Stimulated activated CD4-positive, alpha-beta T cell treated with anti-CD3 and anti-CD28 coated beads, Interleukin-4, amount 100 ng/mL, for 48 hours (primary cell): Measurements from ENCODE around the gene OSBPL5.
"Not testable (repeated sequence)": the region's sequence is repeated elsewhere in the genome, so short reads cannot be mapped to it uniquely, and the experiment has no call there.

Source experiments
- DNase-seq, 2 donors: peaks; one replicate each; pipeline ENCODE4 v3.0.0-alpha.2; 2020; ENCODE audit warnings: low read depth in 2 of 2

The OSBPL5 gene

DNA sequence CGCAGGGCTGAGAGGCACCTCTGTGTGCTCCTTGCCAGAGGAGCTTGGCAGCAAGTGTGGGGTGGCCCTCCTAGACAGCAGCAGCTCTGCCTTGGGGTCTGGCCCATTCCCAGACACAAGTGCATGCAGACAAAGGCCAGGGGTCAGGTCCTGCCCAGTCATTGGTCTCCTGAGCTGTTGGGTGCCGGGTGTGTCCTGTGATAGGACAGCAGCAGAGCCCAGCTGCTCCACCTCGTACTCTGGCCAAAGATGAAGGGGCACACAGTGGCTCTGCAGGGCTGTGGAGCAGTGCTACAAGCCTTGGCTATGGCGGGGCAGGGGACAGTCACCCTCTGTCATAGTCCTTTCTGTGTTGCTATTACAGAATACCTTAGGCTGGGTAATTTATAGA lies 17.3 kb upstream of the OSBPL5 start:
- no peak for DNase-seq

GRCh38 chr11:3181725-3182461 lies 16.8 kb upstream of the OSBPL5 start:
- DNase-seq = no peak

- DNase-seq = no peak
These were observed 15.8 kb upstream of the OSBPL5 start for GRCh38 chr11:3180869-3181268.

- DNase-seq = no peak
These were observed 13.2 kb upstream of the OSBPL5 start for GRCh38 chr11:3178349-3178748.

GRCh38 chr11:3177931-3178330 lies 12.8 kb upstream of the OSBPL5 start:
- no peak for DNase-seq

DNA sequence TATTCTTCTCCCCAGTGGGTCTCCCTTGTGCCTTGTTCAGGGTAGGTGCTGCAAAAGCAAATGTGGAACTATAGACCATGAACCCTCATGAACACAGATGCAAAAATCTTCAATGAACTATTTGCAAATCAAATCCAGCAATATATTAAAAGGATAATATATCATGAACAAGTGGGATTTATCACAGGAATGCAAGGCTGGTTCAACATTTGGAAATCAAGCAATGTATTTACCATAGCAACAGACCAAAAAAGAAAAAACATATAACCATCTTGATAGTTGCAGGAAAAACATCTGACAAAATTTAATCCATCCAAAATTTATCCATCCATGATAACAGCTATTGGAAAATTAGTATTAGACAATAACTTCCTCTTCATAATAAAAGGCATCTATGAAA lies 11.4 kb upstream of the OSBPL5 start:
- DNase-seq = no peak

DNA sequence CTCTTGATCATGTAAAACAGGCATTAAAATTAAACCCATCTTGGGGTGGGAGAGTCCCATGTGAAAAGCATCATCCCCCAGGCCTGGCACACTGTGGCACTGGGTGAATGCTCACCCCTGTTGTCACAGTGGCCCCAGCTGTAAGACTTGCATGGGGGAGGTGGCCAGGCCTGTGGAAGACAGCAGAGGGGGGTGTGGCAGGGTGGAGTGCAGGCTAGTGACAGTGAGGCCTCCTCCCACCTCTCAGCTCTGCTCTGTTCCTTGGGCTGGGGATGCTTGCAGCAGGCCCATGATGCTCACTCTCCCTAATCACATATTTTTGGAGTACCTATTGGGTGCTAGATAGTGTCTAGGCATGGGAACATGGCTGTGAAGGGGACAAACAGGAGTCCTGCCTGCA lies 10.1 kb upstream of the OSBPL5 start:
- DNase-seq = no peak

GRCh38 chr11:3174387-3174786 lies 9.3 kb upstream of the OSBPL5 start:
- DNase-seq = no peak

- no peak for DNase-seq
These were observed 8.7 kb upstream of the OSBPL5 start for GRCh38 chr11:3173795-3174194.

DNA sequence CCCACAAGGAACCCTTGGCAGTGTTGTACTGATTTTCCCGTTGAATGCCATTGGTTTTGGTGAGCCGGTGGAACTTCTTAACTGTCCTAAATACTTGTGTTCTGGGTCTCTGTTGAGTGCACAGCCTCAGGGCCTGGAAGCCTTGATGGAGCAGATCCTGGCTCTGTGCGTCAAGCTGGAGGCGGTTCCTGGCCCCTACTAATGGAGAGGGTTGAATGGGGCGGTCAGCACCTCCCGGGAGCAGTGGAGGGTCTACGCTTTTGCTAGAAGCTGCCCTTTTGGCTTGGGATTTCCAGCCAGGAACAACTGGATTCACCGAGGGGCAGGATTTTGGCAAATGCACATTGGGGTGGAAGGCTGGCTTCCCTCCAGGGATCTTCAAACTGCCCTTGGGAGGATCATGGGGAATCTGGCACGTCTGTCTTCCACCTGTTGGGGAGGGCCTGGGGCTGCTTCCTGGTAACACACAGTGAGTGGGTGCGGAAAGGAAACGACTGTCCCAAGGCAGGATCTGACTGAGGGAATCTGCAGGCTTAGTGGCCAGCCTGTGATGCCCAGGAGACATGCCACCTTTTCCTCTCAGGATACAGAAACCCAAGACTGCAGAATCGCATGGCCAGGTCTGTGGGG lies 6.9 kb upstream of the OSBPL5 start:
- DNase-seq = no peak

GRCh38 chr11:3170756-3171650 lies 5.9 kb upstream of the OSBPL5 start:
- no peak for DNase-seq

GRCh38 chr11:3170044-3170755 lies 5.1 kb upstream of the OSBPL5 start:
- DNase-seq = no peak

GRCh38 chr11:3169255-3170043 lies 4.3 kb upstream of the OSBPL5 start:
- DNase-seq = peak in 1 of 2 donors; percentile 20

DNA sequence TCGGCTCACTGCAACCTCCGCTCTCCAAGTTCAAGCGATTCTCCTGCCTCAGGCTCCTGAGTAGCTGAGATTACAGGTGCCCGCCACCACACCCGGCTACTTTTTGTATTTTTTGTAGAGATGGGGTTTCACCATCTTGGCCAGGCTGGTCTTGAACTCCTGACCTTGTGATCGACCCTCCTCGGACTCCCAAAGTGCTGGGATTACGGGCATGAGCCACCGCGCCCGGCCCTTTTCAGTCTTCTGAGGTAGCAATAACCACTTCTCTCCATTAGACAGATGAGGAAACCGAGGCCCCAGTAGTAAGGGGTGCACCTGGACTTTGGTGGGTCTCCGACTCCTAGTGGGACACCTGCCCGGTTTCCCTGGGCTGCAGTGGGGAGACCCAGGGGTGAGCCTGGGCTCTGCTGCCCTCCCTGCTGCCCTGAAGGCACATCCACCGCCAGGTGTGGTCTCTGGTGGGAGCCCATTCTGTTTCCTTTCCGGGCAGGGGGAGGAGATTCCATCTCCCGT lies 3.7 kb upstream of the OSBPL5 start:
- DNase-seq = not testable (repeated sequence)

DNA sequence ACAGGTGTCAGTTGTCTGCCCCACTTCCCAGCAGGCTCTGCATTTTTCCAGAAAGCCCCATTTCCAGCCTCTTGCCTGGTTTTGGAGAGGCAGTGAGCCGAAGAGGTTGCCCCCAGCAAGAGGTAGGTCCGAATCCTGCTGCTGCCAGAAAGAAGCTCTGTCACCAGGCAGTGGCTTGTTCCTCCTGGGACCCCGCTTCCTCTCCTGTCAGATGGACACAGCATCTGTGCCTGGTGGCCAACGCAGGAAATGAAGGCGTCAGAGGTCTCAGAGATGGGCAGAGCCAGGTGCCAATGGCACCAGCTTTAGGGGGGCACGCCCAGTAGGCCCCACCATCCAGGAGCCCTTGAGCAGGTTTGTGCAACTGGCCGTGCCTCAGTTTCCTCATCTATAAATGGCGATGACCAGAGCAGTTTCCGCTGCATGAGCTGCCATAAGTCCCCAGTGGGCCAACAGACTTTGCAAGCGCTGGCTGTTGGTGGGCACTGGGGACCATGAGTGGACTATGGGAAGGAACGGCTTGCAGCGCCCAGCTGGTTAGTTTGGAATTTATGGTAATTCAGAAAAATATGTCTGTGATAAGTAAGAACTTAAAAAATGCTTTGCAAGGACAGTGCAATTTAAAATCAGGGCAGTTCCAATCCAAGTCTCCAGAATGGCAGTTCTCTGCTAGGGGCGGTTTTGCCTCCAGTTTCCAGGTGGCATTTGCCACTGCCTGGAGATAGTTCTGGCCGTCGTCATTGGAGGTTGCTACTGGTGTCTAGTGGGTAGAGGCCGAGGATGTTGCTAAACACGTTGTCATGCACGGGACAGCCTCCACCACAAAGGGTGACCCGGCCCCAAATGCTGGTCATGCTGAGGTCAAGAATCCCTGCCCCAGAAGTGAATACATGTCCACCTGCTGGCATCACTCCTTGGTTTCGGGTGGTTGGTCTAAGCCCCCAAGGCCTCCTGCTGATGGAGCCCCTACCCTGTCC lies 2.3 kb upstream of the OSBPL5 start:
- DNase-seq = no peak

DNA sequence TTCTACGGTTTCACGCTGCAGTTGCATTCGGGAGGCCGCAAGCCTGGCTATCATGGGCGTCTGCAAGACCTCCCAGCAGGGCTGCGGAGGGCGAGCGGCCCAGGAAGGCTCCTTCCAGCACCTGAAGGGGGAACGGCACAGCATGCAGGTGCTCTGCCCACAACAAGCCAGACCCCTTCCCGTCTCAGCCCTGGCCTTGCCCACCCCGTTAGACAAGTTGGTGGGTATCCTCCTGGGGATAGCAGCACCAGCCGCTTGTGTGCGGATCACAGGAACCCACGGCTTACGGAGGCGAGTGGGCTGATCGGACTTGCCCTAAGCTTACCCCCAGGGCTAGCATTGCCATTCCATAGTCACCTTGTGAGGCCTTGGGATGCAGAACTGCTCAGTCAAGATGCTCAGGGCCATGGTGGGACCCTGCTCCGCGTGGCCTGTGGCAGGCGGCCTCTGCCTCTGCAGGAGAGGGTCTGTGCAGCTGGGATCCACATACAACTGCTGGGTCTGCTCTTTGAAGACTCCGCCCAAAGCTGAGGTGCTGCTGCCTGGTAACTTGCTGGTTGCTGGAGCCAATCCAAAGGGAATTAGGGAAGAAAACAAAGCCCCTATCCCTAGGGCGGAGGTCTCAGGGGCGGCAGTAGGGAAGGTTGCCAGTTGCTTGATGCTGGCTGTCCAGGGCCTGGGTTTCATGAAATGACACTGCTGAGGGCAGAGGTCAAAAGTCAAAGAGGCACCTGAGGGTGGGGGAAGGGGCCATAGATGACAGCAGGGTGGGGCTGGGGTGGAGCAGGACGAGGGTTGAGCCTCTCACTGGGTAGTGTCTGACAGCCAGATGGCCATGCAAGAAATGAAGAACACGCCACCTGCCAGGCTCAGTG lies 1.4 kb upstream of the OSBPL5 start:
- no peak for DNase-seq

- DNase-seq = no peak
These were observed 782 bp upstream of the OSBPL5 start for GRCh38 chr11:3165916-3166267.

GRCh38 chr11:3164552-3165151 lies 458 bp downstream of the OSBPL5 start:
- DNase-seq = no peak
